Esophagus muscularis mucosa (tissue), 3 donors: ENCODE measurements around the gene BICD1.

Experiments
- CTCF ChIP-seq, 3 experiments: fragments of 200-600 bp in 2 of 3; fragments of 450-650 bp in 1 of 3; sonication (generic) in 2 of 3; IDR thresholded peaks; one replicate each; pipeline ENCODE4 v1.5.1; 2017 to 2019; ENCODE audit warnings: antibody characterized with exemption in 3 of 3, mild to moderate bottlenecking in 2 of 3, moderate library complexity in 1 of 3
- POLR2A ChIP-seq: fragments of 450-650 bp; IDR thresholded peaks from one replicate; pipeline ENCODE4 v1.6.1; 2017; ENCODE audit warnings: antibody characterized with exemption, moderate library complexity, mild to moderate bottlenecking, low read depth

- no peak for TF ChIP-seq CTCF (IDR thresholded peaks at IDR 0.05)
- no peak for TF ChIP-seq POLR2A
Measured at GRCh38 chr12:32397696-32398095, 291.0 kb downstream of the BICD1 start.
